T-helper 1 cell treated with Interleukin-12 subunit alpha and Interleukin-12 subunit beta and Interleukin-4 antibody, amounts not matched to agents 30 ng/mL and 1 ng/mL, for 36 hours (primary cell): Measurements from ENCODE around the gene MYLK. TPM values are rescaled to one million over a fixed set of nuclear protein-coding genes. Genes with fewer than 3 reads are reported as not detected.
"Not testable (repeated sequence)": the region's sequence is repeated elsewhere in the genome, so short reads cannot be mapped to it uniquely, and the experiment has no call there.

Experiments
- intact Hi-C: fragments of 100-400 bp; cut with micrococcal nuclease; formaldehyde crosslinking; loops from one replicate; pipeline ENCODE4 v1.15.1; 2024
- total RNA-seq: library from RNA; stranded (reverse); gene quantifications from 2 replicates; pipeline ENCODE4 v1.2.3, GENCODE V29; 2022

MYLK gene
- total RNA-seq, 1 donor from 2014 or later = 0.25 TPM

DNA sequence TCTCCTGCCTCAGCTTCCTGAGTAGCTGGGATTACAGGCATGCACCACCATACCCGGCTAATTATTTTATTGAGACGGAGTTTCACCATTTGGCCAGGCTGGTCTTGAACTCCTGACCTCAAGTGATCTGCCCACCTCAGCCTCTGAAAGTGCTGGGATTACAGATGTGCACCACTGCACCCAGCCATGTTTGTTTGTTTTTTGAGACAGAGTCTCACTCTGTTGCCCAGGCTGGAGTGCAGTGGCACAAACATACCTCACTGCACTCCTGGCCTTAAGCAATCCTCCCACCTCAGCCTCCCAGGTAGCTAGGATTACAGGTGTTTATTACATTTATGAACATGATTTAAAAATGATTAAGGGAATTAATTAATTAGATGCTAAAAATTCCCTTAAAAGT lies 281.0 kb downstream of the MYLK start:
- intact Hi-C loops = not testable (repeated sequence)

DNA sequence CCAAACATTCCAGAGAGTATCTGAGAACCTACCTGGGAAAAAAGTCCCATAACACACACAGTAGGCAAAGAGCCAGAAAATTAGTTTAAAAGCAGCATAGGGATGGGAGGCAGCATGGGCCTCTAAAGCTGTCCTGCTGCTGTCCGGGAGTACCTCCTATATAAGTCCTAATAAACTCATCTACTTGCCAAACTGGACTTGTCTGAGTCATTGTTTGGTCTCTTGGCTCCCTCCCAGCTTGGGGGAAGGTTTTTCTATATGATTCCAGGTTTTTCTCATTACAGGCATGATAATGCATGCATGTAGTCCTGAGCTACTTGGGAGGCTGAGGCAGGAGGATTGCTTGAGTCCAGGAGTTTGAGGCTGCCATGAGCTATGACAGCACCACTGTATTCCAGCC lies 281.8 kb downstream of the MYLK start:
- intact Hi-C loops = no loop called here

DNA sequence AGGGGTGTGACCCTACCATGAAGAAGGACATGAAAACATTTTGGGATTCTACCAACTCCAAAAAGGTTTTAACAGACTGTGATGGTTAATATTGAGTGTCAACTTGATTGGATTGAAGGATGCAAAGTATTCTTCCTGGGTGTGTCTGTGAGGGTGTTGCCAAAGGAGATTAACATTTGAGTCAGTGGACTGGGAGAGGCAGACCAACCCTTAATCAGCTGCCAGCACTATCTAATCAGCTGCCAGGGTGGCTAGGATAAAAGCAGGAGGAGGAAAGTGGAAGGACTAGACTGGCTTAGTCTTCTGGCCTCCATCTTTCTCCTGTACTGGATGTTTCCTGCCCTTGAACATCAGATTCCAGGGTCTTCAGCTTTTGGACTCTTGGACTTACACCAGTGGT lies 283.3 kb downstream of the MYLK start:
- intact Hi-C loops = not testable (repeated sequence)

DNA sequence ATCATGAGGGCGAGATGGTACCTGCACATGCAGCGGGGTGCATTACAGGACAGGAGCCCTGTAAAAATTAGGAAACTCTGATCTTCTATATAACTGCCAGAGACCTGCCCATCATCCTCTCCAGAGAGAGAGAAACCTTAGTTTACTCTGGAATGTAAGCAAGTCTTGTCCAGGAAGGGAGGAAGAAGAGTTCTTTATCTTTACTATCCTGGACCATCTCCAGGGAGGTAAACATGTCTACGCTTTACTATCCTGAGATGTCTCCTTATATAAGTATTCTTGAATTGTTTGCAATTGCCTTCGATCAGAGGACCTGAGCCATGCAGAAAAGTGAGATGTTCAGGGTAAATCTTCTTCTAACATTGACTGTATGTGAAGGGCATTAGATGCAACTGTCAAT lies 286.6 kb downstream of the MYLK start:
- intact Hi-C loops = no loop called here

DNA sequence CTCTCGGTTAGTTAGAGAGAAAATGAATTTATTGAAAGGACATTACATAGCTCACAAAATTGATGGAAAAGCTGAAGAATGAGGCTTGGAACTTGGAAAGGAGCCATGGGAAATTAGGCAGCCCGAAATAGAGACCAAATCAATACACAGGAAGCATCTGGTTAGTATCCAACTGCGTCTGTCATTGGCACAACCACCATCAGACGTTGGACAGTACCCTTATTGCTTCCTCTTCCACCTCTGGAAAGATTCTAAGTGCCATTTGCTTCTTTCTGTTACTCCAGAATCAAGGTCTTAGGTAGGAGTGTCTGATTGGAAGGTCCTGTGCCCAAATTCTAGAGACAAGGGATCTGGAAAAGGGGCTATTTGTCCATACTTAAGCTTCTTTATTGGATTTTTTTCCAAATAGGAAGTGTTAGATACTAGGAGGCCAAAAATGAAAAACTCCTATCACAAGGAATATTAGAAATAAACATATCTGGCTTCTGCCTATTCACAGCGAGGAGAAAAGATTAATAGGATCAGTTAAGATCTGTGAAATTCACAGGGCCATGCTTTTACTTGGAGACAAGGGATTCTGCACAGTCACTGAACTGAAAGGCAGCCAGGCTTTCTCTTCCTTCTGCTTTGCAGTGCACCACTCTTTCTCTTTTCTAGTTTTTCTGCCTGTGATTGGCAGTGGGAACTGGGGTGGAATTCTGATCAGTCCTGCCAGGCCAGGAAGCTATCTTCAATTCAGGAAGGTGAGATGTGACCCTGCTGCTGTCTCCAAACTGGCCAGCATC lies 288.5 kb downstream of the MYLK start:
- intact Hi-C loops = no loop called here

DNA sequence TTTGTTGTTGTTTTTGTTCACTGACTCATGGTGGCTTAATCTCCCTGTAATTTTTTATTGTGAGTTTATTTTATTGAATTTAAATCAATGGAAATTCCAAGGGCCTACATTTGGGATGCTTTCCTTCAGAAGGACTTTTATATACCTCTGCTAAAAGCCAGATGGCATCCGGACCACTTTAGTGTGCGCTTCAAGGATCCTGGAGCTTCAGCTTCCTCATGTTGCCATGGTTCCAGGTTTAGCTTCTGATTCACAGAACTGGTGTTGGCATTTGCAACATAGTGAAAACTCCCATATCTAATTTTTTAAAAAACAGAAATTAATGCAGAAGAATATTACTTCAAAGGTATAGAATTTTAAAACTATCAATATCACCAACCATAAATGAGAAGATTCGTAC lies 290.8 kb downstream of the MYLK start:
- intact Hi-C loops = no loop called here

DNA sequence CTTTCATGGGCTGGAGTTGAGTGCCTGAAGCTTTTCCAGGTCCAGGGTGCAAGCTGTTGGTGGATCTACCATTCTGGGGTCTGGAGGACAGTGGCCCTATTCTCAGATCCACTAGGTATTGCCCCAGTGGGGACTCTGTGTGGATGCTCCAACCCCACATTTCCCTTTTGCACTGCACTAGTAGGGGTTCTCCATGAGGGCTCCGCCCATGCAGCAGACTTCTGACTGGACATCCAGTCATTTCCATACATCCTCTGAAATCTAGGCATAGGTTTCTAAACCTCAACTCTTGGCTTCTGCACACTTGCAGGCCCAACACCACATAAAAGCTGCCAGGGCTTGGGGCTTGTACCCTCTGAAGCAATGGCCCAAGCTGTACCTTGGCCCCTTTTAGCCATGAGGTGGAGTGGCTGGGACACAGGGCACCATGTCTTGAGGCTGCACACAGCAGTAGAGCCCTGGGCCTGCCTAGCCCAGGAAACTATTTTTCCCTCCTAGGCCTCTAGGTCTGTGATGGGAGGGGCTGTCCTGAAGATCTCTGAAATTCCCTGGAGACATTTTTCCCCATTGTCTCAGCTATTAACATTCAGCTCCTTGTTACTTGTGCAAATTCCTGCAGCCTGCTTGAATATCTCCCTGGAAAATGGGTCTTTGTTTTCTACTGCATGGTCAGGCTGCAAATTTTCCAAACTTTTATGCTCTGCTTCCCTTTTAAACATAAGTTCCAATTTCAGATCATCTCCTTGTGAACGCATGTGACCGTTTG lies 293.3 kb downstream of the MYLK start:
- intact Hi-C loops = no loop called here

DNA sequence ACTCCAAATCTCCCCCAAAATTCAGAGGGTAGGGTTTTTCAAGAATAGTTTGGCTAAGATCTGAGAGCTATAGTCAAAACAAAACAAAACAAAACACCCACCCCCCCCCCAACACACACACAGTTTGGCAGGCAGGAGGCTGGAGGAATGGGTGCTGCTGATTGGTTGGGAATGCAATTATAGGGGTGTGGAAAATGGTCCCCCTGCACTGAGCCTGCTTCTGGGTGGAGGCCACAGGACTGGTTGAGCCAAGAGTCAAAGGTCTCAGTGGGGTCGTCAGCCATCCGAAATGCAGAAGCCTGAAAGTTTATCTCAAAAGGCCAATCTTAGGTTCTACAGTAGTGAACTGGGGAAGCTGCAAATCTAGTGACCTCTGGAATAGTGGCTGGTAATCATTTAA lies 296.7 kb downstream of the MYLK start:
- intact Hi-C loops = loop anchor here (5.0 to 10.0 kb wide), 3 partner anchors 790 to 1470 kb away; partner anchors contain the start of genes HEG1, SLC49A4 and WDR5B

DNA sequence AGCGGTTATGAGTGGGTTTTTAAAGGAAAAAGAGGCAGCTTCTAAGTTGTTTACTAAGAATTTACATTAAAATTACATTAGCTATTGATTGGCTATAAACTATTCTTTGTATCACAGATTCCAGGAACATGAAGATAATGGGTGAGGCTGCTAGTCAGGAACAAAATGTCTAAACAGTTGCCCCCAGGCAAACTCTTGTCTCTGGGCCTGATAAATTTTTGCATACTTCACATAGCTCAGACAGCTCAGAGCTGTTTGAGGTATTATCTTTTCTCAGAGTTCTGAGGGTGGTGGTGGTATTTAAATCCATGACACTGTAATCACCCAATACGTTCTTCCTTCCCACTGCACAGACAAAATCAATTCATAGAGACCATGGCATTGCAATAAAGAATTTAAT lies 297.2 kb downstream of the MYLK start:
- intact Hi-C loops = loop anchor here (5.0 to 10.0 kb wide), 3 partner anchors 790 to 1470 kb away; partner anchors contain the start of genes HEG1, SLC49A4 and WDR5B

DNA sequence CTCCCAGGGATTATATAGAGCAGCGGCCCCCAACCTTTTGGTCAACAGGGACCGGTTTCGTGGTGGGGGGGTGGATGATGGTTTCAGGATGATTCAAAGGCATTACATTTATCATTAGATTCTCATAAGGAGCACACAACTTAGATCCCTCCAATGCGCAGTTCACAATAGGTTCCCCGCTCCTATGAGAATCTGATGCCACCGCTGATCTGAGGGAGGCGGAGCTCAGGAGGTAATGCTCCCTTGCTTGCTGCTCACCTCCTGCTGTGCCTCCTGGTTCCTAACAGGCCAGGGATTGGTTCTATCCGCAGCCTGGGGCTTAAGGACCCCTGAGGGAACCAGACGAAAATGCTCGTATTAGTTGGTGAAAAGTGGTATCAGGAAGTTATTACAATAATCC lies 298.0 kb downstream of the MYLK start:
- intact Hi-C loops = loop anchor here (5.0 to 10.0 kb wide), 3 partner anchors 789 to 1471 kb away; partner anchors contain the start of genes HEG1, SLC49A4 and WDR5B

DNA sequence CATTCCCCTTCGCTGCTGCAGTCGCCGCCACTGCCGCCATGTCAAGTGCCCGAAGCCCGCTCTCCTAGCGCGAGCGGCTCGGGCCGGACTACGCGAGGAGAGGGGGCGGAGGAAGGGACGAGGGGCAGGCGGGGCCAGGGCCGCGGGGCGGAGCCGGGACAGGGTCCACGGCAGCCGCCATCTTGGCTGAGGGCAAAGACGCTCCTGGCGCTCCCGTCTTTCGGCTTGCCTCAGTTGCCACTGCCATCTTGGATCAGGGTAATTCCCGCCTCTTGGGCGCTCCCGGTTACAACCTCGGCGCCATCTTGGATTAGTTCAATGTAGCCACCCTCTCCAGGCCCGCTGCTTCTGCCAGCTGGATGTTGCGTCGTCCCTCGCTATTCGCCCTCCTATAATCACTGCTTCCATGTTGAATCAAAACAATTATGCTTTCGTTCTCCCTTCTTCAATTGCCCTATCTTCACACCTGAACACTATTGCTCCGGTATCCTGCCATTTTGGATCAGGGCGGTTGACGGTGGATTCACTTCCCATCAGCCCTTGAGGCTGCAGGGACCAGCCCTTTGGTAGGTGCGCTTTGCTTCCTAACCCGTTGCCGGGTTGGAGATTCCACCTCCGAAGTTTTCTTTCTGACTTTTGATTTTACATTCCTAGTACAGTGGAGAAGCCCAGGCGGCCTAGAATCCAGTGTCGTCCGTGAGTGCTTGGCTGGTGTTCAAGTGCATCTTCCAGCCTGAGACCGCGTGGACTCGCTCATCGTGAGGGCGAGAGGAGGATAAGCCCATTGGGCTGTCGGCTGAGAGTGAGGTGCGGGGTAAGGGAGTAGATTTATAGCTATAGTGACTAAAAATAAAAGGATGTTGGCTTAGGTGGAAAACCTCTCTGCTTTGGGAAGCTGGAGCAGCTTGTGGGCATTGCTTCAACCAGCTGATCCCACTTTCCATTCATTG lies 298.9 kb downstream of the MYLK start, which contains the start of gene HACD2:
TSS of gene HACD2 (minus strand) at position 66 of the 950 bp plus-strand sequence. CDS start at position 40, 26 bp downstream.
- intact Hi-C loops = loop anchor here (1.0 to 10.0 kb wide), 13 partner anchors 376 to 1925 kb away; partner anchors contain the start of genes CCDC14, EAF2, HCLS1 and HEG1

DNA sequence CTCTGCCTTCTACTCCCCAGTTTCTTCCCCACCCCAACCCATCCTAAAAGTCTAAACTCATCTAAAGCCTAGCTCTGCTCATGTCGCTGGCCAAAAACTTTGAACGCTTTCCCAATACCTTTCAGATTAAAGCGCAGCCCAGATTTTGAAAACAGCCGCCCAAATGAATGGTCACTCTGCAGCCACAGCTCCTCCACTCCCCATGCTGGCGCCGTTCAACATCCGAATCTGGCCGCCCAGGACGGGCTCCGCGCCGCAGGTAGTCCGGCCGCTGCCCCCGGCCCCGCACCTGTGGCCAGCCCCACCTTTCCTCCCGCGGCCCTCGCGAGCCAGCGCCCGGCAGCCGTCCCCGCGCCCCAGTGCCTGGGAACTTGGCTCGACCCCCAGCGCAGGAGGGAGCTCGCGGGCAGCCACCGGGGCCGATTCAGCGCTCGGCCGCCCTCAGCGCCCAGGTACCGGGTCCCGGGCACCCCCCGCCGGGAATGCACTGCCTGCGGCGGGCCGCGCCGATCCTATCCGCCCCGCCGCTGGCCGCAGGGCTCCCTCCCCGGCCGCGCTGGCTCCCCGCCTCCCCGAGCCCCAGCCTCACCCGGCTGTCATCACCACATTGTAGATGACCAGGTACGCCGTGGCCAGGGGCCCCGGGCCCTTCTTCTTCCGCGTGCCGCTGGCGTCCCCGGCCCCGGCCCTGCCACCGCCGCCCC lies 299.7 kb downstream of the MYLK start:
- intact Hi-C loops = loop anchor here (2.0 to 10.0 kb wide), 5 partner anchors 517 to 1750 kb away; partner anchors contain the start of genes EAF2, IQCB1, KPNA1 and PDIA5

DNA sequence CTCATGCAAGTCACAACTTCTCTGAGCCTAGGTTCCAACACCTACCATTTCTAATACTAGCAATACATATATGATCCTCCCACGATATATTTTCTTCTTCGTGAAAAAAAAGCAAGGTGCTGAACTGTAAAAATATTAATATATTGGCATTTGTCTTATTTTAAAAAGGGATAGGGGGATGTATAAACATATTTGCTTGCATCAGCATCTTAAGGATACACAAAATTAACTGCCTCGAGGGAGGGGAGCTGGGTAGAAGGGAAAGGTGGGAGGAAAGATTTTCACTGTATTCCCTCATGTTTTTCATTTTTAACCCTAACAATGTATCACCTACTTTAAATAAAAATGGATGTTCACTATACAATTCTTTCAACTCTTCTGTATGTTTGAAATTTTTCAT lies 300.6 kb downstream of the MYLK start:
- intact Hi-C loops = loop anchor here (5.0 to 10.0 kb wide), 3 partner anchors 516 to 1486 kb away; partner anchors contain the start of genes PDIA5 and WDR5B

DNA sequence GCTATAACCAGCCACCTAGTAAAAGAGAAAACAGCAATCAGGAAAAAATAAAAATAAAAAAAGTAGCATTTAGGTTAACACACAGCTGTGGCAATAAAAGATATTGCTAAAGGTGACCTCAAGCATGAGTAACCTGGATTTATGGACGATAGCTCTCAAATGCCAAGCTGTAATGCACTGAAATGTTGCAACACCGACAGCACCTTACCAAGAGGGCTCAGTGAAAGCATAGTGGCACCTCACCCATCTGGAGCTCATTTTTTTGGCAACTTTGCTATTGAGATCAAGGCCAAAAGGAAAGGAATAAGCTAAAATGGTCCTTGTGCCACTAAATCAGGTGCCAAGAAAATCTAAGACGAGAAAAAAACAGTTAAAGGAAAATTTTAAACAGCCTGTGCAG lies 301.8 kb downstream of the MYLK start:
- intact Hi-C loops = loop anchor here (5.0 to 10.0 kb wide), 3 partner anchors 515 to 1485 kb away; partner anchors contain the start of genes PDIA5 and WDR5B

DNA sequence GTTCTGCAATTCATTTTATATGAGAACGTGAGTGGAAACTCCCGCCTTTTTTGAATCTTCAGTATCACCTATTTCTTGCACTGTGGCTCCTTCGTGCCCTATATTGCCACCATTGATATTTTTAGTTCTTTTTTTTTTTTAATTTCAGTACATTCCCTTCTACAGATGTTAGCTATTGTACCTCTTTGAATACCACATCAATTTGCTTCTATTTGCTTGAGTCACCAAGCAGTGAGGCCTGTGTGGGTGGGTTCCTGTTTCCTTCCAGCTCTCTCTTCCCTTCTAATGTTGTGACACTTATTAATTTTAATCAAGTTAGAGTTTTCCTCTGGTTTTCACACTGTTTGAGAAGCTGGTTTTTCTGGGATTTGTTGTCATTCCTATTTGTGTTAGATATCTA lies 308.0 kb downstream of the MYLK start:
- intact Hi-C loops = no loop called here

DNA sequence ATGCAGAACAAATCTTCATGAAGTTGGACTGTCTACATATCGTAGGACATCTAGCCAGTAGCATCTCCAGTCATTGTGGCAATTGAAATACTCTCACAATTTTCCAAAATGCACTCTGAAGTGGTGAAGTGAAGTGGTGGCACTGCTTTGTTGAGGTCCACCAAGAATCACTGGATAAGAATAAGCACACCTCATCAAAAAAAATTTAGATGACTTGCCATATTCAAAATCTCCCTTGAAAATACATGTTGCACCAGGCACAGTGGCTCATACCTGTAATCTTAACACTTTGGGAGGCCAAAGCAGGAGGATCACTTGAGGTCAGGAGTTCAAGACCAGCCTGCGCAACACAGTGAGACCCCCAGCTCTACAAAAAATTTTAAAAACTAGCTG lies 312.2 kb downstream of the MYLK start:
- intact Hi-C loops = no loop called here

DNA sequence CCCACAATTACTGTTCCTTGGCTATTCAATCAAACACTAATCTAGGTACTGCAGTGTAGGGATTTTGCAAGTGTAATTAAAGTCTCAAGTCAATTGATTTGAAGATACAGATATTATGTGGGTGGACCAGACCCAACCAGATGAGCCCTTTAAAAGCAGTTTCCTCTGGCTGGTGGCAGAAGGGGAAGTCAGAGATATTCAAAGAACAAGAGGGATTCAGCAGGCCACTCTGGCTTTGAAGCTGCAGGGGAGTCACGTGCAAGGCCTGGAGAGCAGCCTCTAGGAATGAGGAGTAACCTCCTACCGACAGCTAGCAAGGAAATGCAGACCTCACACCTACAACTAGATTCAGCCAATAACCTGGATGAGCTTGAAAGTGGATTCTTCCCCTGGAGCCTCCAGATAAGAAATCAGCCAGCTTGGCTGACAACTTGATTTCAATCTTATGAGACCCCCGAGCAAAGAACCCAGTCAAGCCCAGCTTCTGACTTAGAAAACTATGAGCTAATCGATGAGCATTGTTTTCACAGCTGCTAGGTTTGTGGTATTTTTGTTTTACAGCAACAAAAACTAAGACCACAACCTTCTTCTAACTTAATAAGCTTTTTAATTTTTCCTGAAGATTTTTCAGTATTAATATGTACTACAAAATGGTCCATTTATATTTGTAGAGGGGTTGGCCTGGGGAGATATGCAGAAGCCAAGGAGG lies 312.7 kb downstream of the MYLK start:
- intact Hi-C loops = no loop called here

DNA sequence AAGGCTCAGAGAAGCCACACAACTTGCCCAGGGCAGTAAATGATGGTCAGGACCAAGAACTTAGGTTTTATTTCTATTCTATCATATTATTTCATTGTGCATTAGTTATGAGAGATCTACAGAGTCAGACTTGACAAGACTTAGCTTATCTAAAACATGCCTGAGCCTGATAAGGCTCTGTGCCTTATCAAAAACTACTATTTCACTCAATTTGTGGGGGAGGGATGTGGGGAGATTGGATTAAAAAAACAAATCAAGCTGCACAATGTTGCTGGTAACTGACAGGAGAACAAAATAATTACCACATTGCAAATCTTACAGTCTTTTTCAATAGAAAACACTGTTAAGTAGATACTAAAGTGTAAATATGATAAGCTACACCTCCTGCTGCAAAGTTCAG lies 315.3 kb downstream of the MYLK start:
- intact Hi-C loops = no loop called here

DNA sequence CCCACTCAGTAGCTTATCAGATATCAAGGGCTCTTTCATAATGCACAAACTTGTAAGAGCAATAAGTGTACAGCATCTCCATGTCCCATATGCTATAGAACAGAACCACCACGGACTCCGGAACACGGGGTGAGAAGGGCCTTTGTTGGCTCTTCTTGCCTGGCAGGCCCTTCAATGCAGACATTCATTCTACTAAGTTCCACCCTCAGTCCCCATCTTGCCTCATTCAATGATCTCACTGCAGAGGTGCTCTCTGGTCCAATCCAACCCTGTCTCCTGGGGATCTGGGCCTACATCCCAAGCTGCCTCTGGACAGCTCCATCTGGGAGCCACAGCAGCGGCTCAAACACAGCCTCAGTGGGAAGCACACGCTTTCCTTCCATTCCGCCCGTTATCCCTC lies 316.1 kb downstream of the MYLK start:
- intact Hi-C loops = no loop called here
